ENCODE measurements around the gene LRRC17. TPM values are rescaled to one million over a fixed set of nuclear protein-coding genes. Genes with fewer than 3 reads are reported as not detected.

Gene LRRC17
- total and polyA plus RNA-seq, 2 experiments from 2014 or later: 0.18 to 1.5 TPM

DNA sequence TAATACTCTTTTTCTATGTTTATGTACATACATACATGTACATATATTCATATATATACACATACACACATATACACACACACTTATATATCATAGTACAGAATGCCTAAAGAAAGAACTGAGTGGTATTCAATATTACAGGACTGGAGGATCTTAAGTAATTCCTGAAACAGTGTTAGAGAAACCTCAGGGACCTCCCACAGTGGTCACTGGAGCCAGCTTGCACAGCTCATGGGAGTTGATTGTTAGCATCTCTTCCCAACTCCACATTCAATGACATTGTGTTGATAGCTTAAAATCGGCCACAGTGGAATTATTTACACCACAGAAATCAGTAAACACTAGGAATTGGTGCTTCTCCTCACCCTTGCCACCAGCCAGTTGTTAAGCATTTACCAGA, 6.0 kb downstream of the LRRC17 start:
- no peak overlapping the region for H3K4me2 ChIP-seq (ENCODE audit: unreplicated experiment)
- TF ChIP-seq EZH2phosphoT487 (IDR thresholded peaks at IDR 0.05; ENCODE audit: insufficient read depth, low read depth) (no peak), EZH2 (IDR thresholded peaks at IDR 0.05; ENCODE audit: insufficient read depth, poor library complexity, severe bottlenecking) (no peak)
- H3K27me3 ChIP-seq (replicated peaks; ENCODE audit: insufficient read depth): no peaks in the 10 kb centered on the region
- H3K27ac ChIP-seq: no peak overlapping the region
- no peaks in the 10 kb centered on the region for H3K9me2 ChIP-seq (ENCODE audit: insufficient read depth)
- peaks cover 12% of the 10 kb centered on the region for H3K4me1 ChIP-seq (ENCODE audit: insufficient read depth)
- H3K9ac ChIP-seq: no peak overlapping the region
- no peaks in the 10 kb centered on the region for H3K79me2 ChIP-seq (ENCODE audit: insufficient read depth)
- in situ Hi-C loops (cut with MboI): no loop called here
- no peaks in the 10 kb centered on the region for H3K36me3 ChIP-seq (ENCODE audit: low read depth)
- 4 to 10% methylated on average over 1 of the region's 1 CpG for WGBS, 2 experiments (ENCODE audit: low coverage in 1 of 2, low lambda C conversion rate in 2 of 2, missing lambda C conversion rate in 2 of 2)
- H2AFZ ChIP-seq: no peak overlapping the region
- H3K9me3 ChIP-seq (ENCODE audit: low read depth): no peaks in the 10 kb centered on the region
- H3K4me3 ChIP-seq: no peak overlapping the region
- no peak for DNase-seq
- no peaks in the 10 kb centered on the region for H3F3A ChIP-seq (ENCODE audit: insufficient read depth)
- no peaks in the 10 kb centered on the region for H4K20me1 ChIP-seq (ENCODE audit: insufficient read depth)

DNA sequence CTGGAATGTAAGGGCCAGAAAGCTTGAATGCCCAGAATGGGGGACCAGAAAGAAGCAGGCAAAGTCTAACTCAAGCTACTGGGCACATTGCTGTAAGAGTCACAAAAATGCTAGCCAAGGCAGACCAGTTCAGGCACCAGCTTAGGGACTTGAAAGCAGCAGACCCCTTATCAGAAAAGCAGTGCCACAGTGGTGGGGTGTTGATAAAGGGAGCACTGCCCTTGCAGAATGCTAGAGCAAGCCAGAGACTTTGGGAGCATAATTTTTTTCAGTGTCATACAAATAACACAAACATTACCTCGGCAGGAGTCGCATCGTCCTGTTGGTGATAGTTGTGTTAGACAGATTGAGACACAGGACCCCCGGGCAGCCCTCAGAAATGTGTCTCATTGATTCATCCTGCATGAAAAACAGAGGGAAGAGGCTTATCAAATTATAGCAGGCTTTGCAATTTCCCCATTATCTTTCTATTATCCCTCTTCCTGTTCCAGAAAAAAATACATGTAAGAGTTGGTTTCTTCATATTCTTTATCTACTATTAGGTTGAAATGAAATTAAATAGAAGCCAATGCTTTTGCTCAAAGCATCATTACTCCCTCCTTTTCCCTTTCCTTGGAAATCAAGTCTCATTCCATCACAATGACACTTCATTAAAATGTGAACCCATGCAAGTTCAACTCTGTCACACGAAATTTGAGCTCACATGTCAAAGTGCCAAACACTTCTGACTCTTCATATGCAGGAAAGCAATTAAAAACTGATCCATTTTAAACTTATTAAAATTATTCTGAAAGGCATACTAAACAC, 13.4 kb downstream of the LRRC17 start:
- Histone ChIP-seq H3K9me3 (ENCODE audit: low read depth) (no peaks in the 10 kb centered on the region), H4K20me1 (ENCODE audit: insufficient read depth) (no peaks in the 10 kb centered on the region), H3K27me3 (replicated peaks; ENCODE audit: insufficient read depth) (no peaks in the 10 kb centered on the region), H3K27ac (no peak overlapping the region), H3K9ac (no peak overlapping the region), H3K79me2 (ENCODE audit: insufficient read depth) (no peaks in the 10 kb centered on the region), H3K9me2 (ENCODE audit: insufficient read depth) (no peaks in the 10 kb centered on the region), H3K4me1 (ENCODE audit: insufficient read depth) (peaks cover 17% of the 10 kb centered on the region), H3F3A (ENCODE audit: insufficient read depth) (no peaks in the 10 kb centered on the region), H3K4me2 (ENCODE audit: unreplicated experiment) (no peak overlapping the region), H3K36me3 (ENCODE audit: low read depth) (no peaks in the 10 kb centered on the region), H3K4me3 (no peak overlapping the region), H2AFZ (no peak overlapping the region)
- in situ Hi-C loops (cut with MboI): no loop called here
- peak; percentile 45 for DNase-seq
- TF ChIP-seq EZH2phosphoT487 (IDR thresholded peaks at IDR 0.05; ENCODE audit: insufficient read depth, low read depth) (no peak), EZH2 (IDR thresholded peaks at IDR 0.05; ENCODE audit: insufficient read depth, poor library complexity, severe bottlenecking) (no peak)
- WGBS, 2 experiments (ENCODE audit: low coverage in 1 of 2, low lambda C conversion rate in 2 of 2, missing lambda C conversion rate in 2 of 2): 30 to 31% methylated on average over 5 of the region's 5 CpGs

DNA sequence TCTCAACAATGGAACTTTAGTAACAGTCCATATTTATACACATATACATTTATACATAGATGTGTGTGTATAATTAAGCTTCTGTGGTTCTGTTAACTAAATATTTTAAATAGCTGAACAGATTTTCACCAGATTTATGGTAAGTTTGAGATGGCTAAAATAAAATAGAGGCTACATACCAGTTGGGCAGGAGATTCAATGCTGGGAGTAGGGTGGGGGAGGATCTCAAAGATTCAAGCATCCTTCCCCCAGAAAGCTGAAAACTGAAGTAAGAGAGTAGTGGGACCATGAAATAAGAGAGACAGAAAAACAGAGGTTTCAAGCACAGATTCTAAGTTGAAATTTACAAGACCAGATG, 14.0 kb downstream of the LRRC17 start:
- H2AFZ ChIP-seq: no peak overlapping the region
- no peaks in the 10 kb centered on the region for H3K9me2 ChIP-seq (ENCODE audit: insufficient read depth)
- peaks cover 17% of the 10 kb centered on the region for H3K4me1 ChIP-seq (ENCODE audit: insufficient read depth)
- no peaks in the 10 kb centered on the region for H3K27me3 ChIP-seq (replicated peaks; ENCODE audit: insufficient read depth)
- no peaks in the 10 kb centered on the region for H4K20me1 ChIP-seq (ENCODE audit: insufficient read depth)
- no peak for DNase-seq
- H3K9me3 ChIP-seq (ENCODE audit: low read depth): no peaks in the 10 kb centered on the region
- H3K4me2 ChIP-seq (ENCODE audit: unreplicated experiment): no peak overlapping the region
- H3K9ac ChIP-seq: no peak overlapping the region
- TF ChIP-seq EZH2phosphoT487 (IDR thresholded peaks at IDR 0.05; ENCODE audit: insufficient read depth, low read depth) (no peak), EZH2 (IDR thresholded peaks at IDR 0.05; ENCODE audit: insufficient read depth, poor library complexity, severe bottlenecking) (no peak)
- no peaks in the 10 kb centered on the region for H3K36me3 ChIP-seq (ENCODE audit: low read depth)
- in situ Hi-C loops (cut with MboI): no loop called here
- H3K4me3 ChIP-seq: no peak overlapping the region
- no peaks in the 10 kb centered on the region for H3K79me2 ChIP-seq (ENCODE audit: insufficient read depth)
- no peak overlapping the region for H3K27ac ChIP-seq
- H3F3A ChIP-seq (ENCODE audit: insufficient read depth): no peaks in the 10 kb centered on the region

DNA sequence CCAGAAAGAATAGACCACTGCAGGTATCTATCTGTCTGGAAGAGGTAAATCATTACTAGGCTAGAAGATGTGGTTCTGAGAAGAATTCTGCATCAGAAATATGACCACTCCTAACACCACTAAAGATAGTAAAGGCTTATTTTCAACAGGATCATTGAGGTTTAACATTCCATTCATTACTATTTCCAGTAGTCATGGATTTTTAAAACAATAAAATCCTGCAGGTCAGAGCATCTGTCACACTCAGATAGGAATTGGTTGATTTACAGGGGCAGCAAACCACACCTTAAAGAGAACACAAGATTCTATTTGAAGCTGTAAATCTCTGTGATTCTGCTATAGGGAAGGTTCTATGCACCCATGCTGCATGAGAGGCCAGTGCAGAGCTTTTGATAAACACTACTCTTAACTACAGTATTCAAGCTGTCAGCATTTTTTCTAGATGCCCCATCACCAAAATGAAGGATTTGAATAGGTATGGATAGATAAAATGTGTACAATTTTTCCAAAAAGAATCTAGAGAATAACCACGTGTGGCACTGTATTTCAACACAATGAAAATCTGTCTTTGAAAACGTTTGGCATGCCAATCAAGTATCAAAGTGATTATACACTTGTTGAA, 14.6 kb downstream of the LRRC17 start:
- Histone ChIP-seq H3K9me2 (ENCODE audit: insufficient read depth) (no peaks in the 10 kb centered on the region), H3K4me1 (ENCODE audit: insufficient read depth) (peaks cover 17% of the 10 kb centered on the region), H4K20me1 (ENCODE audit: insufficient read depth) (no peaks in the 10 kb centered on the region), H3F3A (ENCODE audit: insufficient read depth) (no peaks in the 10 kb centered on the region), H3K36me3 (ENCODE audit: low read depth) (no peaks in the 10 kb centered on the region), H3K9ac (no peak overlapping the region), H3K27me3 (replicated peaks; ENCODE audit: insufficient read depth) (no peaks in the 10 kb centered on the region), H3K9me3 (ENCODE audit: low read depth) (no peaks in the 10 kb centered on the region), H3K79me2 (ENCODE audit: insufficient read depth) (no peaks in the 10 kb centered on the region), H3K4me2 (ENCODE audit: unreplicated experiment) (no peak overlapping the region), H3K4me3 (no peak overlapping the region), H2AFZ (no peak overlapping the region), H3K27ac (no peak overlapping the region)
- WGBS, 2 experiments (ENCODE audit: low coverage in 1 of 2, low lambda C conversion rate in 2 of 2, missing lambda C conversion rate in 2 of 2): 18 to 20% methylated on average over 2 of the region's 2 CpGs
- no peak for DNase-seq
- TF ChIP-seq EZH2 (IDR thresholded peaks at IDR 0.05; ENCODE audit: insufficient read depth, poor library complexity, severe bottlenecking) (no peak), EZH2phosphoT487 (IDR thresholded peaks at IDR 0.05; ENCODE audit: insufficient read depth, low read depth) (no peak)
- in situ Hi-C loops (cut with MboI): no loop called here

Measured in GM23248 (cell line).